ENCODE data around the gene RPS15.
A peak's percentile ranks its signal among the peaks of the same experiment; 100 is the strongest.

Gene RPS15

GRCh38 chr19:1453525-1454364 lies 15.5 kb downstream of the RPS15 start:
- no peak for DNase-seq (ENCODE audit: low spot score)

GRCh38 chr19:1455002-1455335 lies 16.8 kb downstream of the RPS15 start:
- DNase-seq (ENCODE audit: low spot score): no peak

GRCh38 chr19:1455336-1456120 lies 17.3 kb downstream of the RPS15 start:
- DNase-seq (ENCODE audit: low spot score): peak; percentile 30

- no peak for DNase-seq (ENCODE audit: low spot score)
These were observed 18.1 kb downstream of the RPS15 start for GRCh38 chr19:1456121-1456900.

GRCh38 chr19:1457031-1457739 lies 19.0 kb downstream of the RPS15 start:
- DNase-seq (ENCODE audit: low spot score): no peak

- no peak for DNase-seq (ENCODE audit: low spot score)
These were observed 19.7 kb downstream of the RPS15 start for GRCh38 chr19:1457892-1458291.

GRCh38 chr19:1459479-1459878 lies 21.3 kb downstream of the RPS15 start:
- DNase-seq (ENCODE audit: low spot score): no peak

- DNase-seq (ENCODE audit: low spot score): no peak
These were observed 22.1 kb downstream of the RPS15 start for GRCh38 chr19:1460033-1460995.

GRCh38 chr19:1461862-1462261 lies 23.7 kb downstream of the RPS15 start:
- DNase-seq (ENCODE audit: low spot score): no peak

GRCh38 chr19:1465191-1466016 lies 27.2 kb downstream of the RPS15 start:
- no peak for DNase-seq (ENCODE audit: low spot score)

- DNase-seq (ENCODE audit: low spot score): no peak
These were observed 27.8 kb downstream of the RPS15 start for GRCh38 chr19:1466018-1466460.

- DNase-seq (ENCODE audit: low spot score): no peak
These were observed 28.4 kb downstream of the RPS15 start for GRCh38 chr19:1466461-1467214.

GRCh38 chr19:1467215-1467489 lies 29.0 kb downstream of the RPS15 start:
- DNase-seq (ENCODE audit: low spot score): no peak

- DNase-seq (ENCODE audit: low spot score): no peak
These were observed 29.5 kb downstream of the RPS15 start for GRCh38 chr19:1467490-1468273.

GRCh38 chr19:1468274-1468820 lies 30.2 kb downstream of the RPS15 start:
- no peak for DNase-seq (ENCODE audit: low spot score)

GRCh38 chr19:1468821-1469254 lies 30.6 kb downstream of the RPS15 start:
- DNase-seq (ENCODE audit: low spot score): no peak

GRCh38 chr19:1469255-1470054 lies 31.3 kb downstream of the RPS15 start:
- no peak for DNase-seq (ENCODE audit: low spot score)

GRCh38 chr19:1470055-1470304 lies 31.8 kb downstream of the RPS15 start:
- no peak for DNase-seq (ENCODE audit: low spot score)
